ENCODE measurements around the gene OR51E1. TPM values are rescaled to one million over a fixed set of nuclear protein-coding genes. Genes with fewer than 3 reads are reported as not detected.

OR51E1 gene
- total RNA-seq, 2 donors from 2014 or later, result 0.12 to 1.3 TPM

DNA sequence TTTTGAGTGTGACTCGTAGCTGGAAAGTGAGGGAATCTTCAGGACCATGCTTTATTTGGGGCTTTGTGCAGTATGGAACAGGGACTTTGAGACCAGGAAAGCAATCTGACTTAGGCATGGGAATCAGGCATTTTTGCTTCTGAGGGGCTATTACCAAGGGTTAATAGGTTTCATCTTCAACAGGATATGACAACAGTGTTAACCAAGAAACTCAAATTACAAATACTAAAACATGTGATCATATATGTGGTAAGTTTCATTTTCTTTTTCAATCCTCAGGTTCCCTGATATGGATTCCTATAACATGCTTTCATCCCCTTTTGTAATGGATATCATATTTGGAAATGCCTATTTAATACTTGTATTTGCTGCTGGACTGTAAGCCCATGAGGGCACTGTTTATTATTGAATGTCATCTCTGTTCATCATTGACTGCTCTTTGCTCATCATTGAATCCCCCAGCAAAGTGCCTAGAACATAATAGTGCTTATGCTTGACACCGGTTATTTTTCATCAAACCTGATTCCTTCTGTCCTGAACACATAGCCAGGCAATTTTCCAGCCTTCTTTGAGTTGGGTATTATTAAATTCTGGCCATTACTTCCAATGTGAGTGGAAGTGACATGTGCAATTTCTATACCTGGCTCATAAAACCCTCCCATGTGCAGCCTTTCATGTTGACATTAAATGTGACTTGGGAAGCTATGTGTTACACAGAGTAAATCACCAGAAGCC lies 11.0 kb downstream of the OR51E1 start:
- H3K27me3 ChIP-seq, result no peaks in the 10 kb centered on the region
- no peaks in the 10 kb centered on the region for H3K36me3 ChIP-seq
- no peaks in the 10 kb centered on the region for H3K9me3 ChIP-seq
- H3K4me3 ChIP-seq, result no peak overlapping the region
- TF ChIP-seq, protein P1, sequence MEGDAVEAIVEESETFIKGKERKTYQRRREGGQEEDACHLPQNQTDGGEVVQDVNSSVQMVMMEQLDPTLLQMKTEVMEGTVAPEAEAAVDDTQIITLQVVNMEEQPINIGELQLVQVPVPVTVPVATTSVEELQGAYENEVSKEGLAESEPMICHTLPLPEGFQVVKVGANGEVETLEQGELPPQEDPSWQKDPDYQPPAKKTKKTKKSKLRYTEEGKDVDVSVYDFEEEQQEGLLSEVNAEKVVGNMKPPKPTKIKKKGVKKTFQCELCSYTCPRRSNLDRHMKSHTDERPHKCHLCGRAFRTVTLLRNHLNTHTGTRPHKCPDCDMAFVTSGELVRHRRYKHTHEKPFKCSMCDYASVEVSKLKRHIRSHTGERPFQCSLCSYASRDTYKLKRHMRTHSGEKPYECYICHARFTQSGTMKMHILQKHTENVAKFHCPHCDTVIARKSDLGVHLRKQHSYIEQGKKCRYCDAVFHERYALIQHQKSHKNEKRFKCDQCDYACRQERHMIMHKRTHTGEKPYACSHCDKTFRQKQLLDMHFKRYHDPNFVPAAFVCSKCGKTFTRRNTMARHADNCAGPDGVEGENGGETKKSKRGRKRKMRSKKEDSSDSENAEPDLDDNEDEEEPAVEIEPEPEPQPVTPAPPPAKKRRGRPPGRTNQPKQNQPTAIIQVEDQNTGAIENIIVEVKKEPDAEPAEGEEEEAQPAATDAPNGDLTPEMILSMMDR (IDR thresholded peaks at IDR 0.05), result no peak
- no peak for DNase-seq (ENCODE audit: low spot score)
- no peak overlapping the region for H3K27ac ChIP-seq
- no peaks in the 10 kb centered on the region for H3K4me1 ChIP-seq

DNA sequence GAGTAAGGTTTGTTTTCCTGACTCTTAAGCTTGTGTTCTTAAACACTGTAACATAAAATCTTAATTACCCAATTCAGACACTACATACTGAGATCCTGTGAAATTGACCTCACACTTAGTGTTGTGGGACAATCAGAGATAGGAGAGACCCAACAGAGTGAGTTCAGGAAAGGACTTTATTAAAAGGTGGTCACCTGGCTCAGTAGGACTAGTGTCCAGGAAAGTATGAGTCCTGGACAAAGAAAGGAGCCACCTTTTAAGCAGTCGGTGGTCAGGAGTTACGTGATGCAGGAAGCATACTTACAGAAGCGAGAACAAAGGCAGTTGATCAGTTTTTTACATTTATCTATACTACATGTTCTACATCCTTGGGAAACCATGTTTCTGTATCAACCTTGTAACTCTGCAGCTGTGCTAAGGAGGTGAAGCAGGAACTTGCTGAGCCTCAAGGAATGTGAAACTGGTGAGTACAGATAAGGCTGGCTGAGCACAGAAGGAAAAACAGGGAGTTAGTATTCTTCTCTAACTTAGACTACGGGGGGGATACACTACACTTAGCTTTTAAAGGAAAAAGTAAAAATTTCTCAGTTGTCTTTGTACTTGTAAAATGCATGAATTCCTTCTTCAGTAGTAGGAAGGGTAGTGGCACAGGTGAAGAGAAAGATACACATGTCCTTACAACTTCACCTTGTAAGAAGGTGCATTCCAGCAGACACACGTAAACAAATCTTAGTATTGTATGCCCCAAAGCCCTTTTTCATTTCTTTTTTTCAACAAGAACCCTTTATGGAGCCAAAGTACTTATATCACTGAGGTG lies 15.1 kb downstream of the OR51E1 start:
- TF ChIP-seq, protein P1 (IDR thresholded peaks at IDR 0.05), result no peak
- DNase-seq (ENCODE audit: low spot score), result no peak
- Histone ChIP-seq H3K9me3 (no peaks in the 10 kb centered on the region), H3K4me1 (no peaks in the 10 kb centered on the region), H3K27me3 (no peaks in the 10 kb centered on the region), H3K27ac (no peak overlapping the region), H3K36me3 (no peaks in the 10 kb centered on the region), H3K4me3 (no peak overlapping the region)

DNA sequence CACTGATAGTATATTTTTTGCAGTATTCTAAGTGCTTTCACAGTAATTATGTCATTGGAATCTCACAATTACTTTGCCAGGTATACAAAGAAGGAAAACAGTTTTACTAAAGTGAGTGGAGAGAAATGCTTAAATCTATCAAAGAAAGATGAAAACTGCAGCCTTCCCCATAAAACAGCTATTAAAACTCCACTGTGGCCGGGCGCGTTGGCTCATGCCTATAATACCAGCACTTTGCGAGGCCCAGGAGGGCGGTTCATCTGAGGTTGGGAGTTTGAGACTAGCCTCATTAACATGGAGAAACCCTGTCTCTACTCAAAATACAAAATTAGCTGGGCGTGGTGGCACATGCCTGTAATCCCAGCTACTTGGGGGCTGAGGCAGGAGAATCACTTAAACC lies 19.1 kb downstream of the OR51E1 start:
- H3K4me3 ChIP-seq, result no peak overlapping the region
- TF ChIP-seq, protein P1 (IDR thresholded peaks at IDR 0.05), result no peak
- no peaks in the 10 kb centered on the region for H3K27me3 ChIP-seq
- no peak overlapping the region for H3K27ac ChIP-seq
- H3K9me3 ChIP-seq, result no peaks in the 10 kb centered on the region
- H3K36me3 ChIP-seq, result no peaks in the 10 kb centered on the region
- no peaks in the 10 kb centered on the region for H3K4me1 ChIP-seq
- no peak for DNase-seq (ENCODE audit: low spot score)

DNA sequence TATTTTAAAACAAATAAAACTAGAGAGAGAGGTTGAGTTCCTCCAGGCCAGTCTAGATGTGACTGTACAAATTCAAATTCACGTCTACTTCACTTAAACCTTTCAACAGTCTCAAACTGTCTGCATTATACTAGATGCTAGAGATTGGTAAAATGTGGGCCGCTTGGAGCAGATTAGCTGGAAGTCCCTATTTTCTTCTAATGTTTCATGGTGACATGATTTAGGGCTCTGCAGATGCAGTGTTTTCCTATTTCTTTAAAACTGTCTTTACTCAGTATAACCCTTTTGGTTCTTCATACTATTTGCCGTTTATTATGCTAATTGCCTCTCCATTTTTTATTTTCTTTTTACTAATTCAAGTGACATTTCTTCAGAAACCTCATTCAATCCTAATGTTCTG lies 20.4 kb downstream of the OR51E1 start:
- Histone ChIP-seq H3K4me3 (no peak overlapping the region), H3K36me3 (no peaks in the 10 kb centered on the region), H3K27ac (no peak overlapping the region), H3K9me3 (no peaks in the 10 kb centered on the region), H3K4me1 (no peaks in the 10 kb centered on the region), H3K27me3 (no peaks in the 10 kb centered on the region)
- TF ChIP-seq, protein P1 (IDR thresholded peaks at IDR 0.05), result no peak
- no peak for DNase-seq (ENCODE audit: low spot score)

DNA sequence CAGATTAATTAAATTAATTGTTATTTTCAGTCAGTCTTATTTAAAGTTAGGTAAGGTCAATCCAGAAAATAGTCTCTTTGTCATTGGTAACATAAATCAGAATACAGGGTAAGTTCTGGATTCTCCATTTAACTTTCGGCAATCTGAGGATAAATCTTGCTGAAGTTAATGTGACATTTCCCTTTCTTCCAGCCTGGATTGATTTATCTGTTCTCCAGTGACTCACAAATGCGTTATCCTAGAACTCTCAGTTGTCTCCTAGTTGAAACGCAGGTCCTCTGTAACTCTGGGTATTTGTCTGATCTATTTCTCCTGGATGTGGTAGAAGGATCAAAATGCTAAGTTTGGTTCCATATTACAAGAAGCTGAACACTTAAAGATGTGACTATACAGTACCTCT lies 21.0 kb downstream of the OR51E1 start:
- H3K9me3 ChIP-seq, result no peaks in the 10 kb centered on the region
- no peak overlapping the region for H3K4me3 ChIP-seq

More for the DNA sequence above, 21.0 kb downstream of the OR51E1 start:
- Histone ChIP-seq H3K27me3 (no peaks in the 10 kb centered on the region), H3K4me1 (no peaks in the 10 kb centered on the region), H3K36me3 (no peaks in the 10 kb centered on the region), H3K27ac (no peak overlapping the region)
- no peak for DNase-seq (ENCODE audit: low spot score)
- TF ChIP-seq, protein P1 (IDR thresholded peaks at IDR 0.05), result no peak

All from right atrium auricular region (tissue), 2 donors.